WTC11 (cell line): Measurements from ENCODE around the gene SMPDL3A. TPM values are rescaled to one million over a fixed set of nuclear protein-coding genes. Genes with fewer than 3 reads are reported as not detected.
A peak's percentile ranks its signal among the peaks of the same experiment; 100 is the strongest.

Experiments
- ATAC-seq: fragments of 200-7000 bp; cut with Tn5 transposase; 2 replicates; pipeline ENCODE4 v1.10.0; 2021; ENCODE audit warnings: mild to moderate bottlenecking, moderate library complexity
- CTCF ChIA-PET: fragments of 300-600 bp; sonication (Branson Sonifier 250); formaldehyde crosslinking; loops from one replicate; lab custom pipeline; 2021; ENCODE audit warnings: antibody characterized with exemption; lab: Charles Lee
- POLR2A ChIA-PET: fragments of 350-600 bp; sonication (Branson Sonifier 250); formaldehyde crosslinking; loops from one replicate; lab custom pipeline; 2021; ENCODE audit warnings: antibody characterized with exemption; lab: Charles Lee
- DNase-seq: peaks from one replicate; pipeline ENCODE4 v3.0.0; 2021; ENCODE audit warnings: low spot score
- H3K27ac Mint-ChIP-seq: 2 replicates; pipeline ENCODE4 v1.8.0; 2021; ENCODE audit warnings: mixed read lengths
- H3K27me3 Mint-ChIP-seq: 2 replicates; pipeline ENCODE4 v1.8.0; 2021; ENCODE audit warnings: low read depth, mild to moderate bottlenecking, moderate library complexity, mixed read lengths
- H3K36me3 Mint-ChIP-seq: 2 replicates; pipeline ENCODE4 v1.8.0; 2021; ENCODE audit warnings: mixed read lengths
- H3K4me1 Mint-ChIP-seq: 2 replicates; pipeline ENCODE4 v1.8.0; 2022; ENCODE audit warnings: mixed read lengths
- H3K4me3 Mint-ChIP-seq: 2 replicates; pipeline ENCODE4 v1.8.0; 2021; ENCODE audit warnings: mild to moderate bottlenecking, moderate library complexity, mixed read lengths
- H3K9me3 Mint-ChIP-seq: 2 replicates; pipeline ENCODE4 v1.8.0; 2021; ENCODE audit warnings: mixed read lengths
- E2F1 ChIP-seq: sonication (generic); formaldehyde crosslinking; IDR thresholded peaks from 2 replicates; pipeline ENCODE4 v1.8.0; 2022; ENCODE audit warnings: mild to moderate bottlenecking, missing genetic modification reagents
- HMGA2 ChIP-seq: fragments of 250-450 bp; sonication (Bioruptor Pico); IDR thresholded peaks from 2 replicates; pipeline ENCODE4 v1.4.0; 2021; ENCODE audit warnings: mild to moderate bottlenecking, moderate library complexity
- ZNF121 ChIP-seq: sonication (generic); formaldehyde crosslinking; IDR thresholded peaks from 2 replicates; pipeline ENCODE4 v1.8.0; 2023; ENCODE audit warnings: missing genetic modification reagents
- ZNF219 ChIP-seq: sonication (generic); formaldehyde crosslinking; IDR thresholded peaks from 2 replicates; pipeline ENCODE4 v1.8.0; 2023; ENCODE audit warnings: missing genetic modification reagents, mild to moderate bottlenecking, borderline replicate concordance
- total RNA-seq: library from RNA; stranded (reverse); gene quantifications from 3 replicates; pipeline ENCODE4 v1.2.3, GENCODE V29; 2021
- TF ChIP-seq, protein P1 (sequence below): sonication (generic); formaldehyde crosslinking; IDR thresholded peaks from 2 replicates; pipeline ENCODE4 v1.8.0; 2023; ENCODE audit warnings: missing genetic modification reagents, mild to moderate bottlenecking, borderline replicate concordance
- TF ChIP-seq, protein P2 (sequence below): sonication (generic); formaldehyde crosslinking; IDR thresholded peaks from 2 replicates; pipeline ENCODE4 v1.8.0; 2022; ENCODE audit warnings: mild to moderate bottlenecking, missing genetic modification reagents
- TF ChIP-seq, protein P3 (sequence below): sonication (generic); formaldehyde crosslinking; IDR thresholded peaks from 2 replicates; pipeline ENCODE4 v1.8.1; 2023; ENCODE audit warnings: mild to moderate bottlenecking, missing genetic modification reagents
- TF ChIP-seq, protein P4 (sequence below): sonication (generic); formaldehyde crosslinking; IDR thresholded peaks from 2 replicates; pipeline ENCODE4 v1.8.0; 2022; ENCODE audit warnings: missing genetic modification reagents

SMPDL3A gene
- total RNA-seq, 1 experiment from 2014 or later: 2.1 TPM

DNA sequence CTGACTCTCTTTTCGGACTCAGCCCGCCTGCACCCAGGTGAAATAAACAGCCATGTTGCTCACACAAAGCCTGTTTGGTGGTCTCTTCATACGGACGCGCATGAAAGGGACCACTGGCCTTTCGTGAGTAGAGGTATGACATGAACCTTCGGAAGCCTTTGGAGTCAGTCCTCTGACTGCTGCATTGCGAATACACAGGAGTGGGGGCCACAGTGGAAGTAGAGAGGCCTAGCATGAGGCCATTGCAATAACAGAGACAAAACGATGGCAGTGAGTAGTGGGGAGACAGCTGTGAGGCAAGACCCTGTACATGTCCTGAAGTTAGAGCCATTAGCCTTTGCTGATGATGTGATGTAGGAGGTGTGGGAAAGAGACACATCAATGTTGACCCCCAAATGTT, 56.4 kb downstream of the SMPDL3A start (continued):
- TF ChIP-seq, protein P1, sequence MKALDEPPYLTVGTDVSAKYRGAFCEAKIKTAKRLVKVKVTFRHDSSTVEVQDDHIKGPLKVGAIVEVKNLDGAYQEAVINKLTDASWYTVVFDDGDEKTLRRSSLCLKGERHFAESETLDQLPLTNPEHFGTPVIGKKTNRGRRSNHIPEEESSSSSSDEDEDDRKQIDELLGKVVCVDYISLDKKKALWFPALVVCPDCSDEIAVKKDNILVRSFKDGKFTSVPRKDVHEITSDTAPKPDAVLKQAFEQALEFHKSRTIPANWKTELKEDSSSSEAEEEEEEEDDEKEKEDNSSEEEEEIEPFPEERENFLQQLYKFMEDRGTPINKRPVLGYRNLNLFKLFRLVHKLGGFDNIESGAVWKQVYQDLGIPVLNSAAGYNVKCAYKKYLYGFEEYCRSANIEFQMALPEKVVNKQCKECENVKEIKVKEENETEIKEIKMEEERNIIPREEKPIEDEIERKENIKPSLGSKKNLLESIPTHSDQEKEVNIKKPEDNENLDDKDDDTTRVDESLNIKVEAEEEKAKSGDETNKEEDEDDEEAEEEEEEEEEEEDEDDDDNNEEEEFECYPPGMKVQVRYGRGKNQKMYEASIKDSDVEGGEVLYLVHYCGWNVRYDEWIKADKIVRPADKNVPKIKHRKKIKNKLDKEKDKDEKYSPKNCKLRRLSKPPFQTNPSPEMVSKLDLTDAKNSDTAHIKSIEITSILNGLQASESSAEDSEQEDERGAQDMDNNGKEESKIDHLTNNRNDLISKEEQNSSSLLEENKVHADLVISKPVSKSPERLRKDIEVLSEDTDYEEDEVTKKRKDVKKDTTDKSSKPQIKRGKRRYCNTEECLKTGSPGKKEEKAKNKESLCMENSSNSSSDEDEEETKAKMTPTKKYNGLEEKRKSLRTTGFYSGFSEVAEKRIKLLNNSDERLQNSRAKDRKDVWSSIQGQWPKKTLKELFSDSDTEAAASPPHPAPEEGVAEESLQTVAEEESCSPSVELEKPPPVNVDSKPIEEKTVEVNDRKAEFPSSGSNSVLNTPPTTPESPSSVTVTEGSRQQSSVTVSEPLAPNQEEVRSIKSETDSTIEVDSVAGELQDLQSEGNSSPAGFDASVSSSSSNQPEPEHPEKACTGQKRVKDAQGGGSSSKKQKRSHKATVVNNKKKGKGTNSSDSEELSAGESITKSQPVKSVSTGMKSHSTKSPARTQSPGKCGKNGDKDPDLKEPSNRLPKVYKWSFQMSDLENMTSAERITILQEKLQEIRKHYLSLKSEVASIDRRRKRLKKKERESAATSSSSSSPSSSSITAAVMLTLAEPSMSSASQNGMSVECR (CRISPR knock-in tag): no peak
- TF ChIP-seq, protein P2, sequence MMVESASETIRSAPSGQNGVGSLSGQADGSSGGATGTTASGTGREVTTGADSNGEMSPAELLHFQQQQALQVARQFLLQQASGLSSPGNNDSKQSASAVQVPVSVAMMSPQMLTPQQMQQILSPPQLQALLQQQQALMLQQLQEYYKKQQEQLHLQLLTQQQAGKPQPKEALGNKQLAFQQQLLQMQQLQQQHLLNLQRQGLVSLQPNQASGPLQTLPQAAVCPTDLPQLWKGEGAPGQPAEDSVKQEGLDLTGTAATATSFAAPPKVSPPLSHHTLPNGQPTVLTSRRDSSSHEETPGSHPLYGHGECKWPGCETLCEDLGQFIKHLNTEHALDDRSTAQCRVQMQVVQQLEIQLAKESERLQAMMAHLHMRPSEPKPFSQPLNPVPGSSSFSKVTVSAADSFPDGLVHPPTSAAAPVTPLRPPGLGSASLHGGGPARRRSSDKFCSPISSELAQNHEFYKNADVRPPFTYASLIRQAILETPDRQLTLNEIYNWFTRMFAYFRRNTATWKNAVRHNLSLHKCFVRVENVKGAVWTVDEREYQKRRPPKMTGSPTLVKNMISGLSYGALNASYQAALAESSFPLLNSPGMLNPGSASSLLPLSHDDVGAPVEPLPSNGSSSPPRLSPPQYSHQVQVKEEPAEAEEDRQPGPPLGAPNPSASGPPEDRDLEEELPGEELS (CRISPR knock-in tag): no peak
- no peak for TF ChIP-seq E2F1 (CRISPR knock-in tag)
- no peak for TF ChIP-seq HMGA2 (CRISPR knock-in tag)
- TF ChIP-seq, protein P3, sequence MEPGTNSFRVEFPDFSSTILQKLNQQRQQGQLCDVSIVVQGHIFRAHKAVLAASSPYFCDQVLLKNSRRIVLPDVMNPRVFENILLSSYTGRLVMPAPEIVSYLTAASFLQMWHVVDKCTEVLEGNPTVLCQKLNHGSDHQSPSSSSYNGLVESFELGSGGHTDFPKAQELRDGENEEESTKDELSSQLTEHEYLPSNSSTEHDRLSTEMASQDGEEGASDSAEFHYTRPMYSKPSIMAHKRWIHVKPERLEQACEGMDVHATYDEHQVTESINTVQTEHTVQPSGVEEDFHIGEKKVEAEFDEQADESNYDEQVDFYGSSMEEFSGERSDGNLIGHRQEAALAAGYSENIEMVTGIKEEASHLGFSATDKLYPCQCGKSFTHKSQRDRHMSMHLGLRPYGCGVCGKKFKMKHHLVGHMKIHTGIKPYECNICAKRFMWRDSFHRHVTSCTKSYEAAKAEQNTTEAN (CRISPR knock-in tag): no peak

DNA sequence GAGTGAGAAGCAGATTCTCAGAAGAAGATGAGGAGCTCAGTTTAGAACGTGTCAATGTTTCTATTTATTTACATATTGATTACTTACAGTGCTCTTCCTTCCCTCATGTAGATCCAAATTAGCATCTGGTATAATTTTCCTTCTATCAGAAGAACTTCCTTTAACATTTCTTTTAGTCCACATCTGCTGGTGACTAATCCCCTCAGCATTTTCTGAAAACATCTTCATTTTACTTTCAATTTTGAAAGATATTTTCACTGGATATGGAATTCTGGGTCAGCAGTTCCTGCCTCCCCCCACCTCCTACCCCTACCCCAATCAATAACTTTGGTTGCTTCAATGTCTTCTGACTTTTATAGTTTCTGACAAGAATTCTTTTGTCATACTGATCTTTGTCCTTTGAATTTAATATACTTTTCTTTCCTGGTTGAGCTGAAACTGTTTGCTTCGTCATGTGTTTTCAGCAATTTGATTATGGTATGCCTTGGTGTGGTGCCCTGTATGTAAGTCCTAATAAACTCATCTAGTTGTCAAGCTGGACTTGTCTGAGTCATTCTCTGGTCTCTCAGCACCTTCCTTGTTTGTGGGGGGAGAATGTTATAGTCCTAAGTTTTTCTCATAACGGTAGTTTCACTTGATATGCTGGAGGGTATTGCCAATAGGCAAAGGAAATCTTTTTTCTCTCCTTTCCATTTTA, 57.0 kb downstream of the SMPDL3A start:
- DNase-seq (no peak), ATAC-seq (no peak)
- peaks cover 10% of the 10 kb centered on the region for H3K36me3 Mint-ChIP-seq
- H3K27me3 Mint-ChIP-seq: peaks cover 10% of the 10 kb centered on the region
- peaks cover 7% of the 10 kb centered on the region for H3K9me3 Mint-ChIP-seq
- no peak for TF ChIP-seq ZNF121 (CRISPR knock-in tag)
- TF ChIP-seq ZNF219 (CRISPR knock-in tag): no peak
- TF ChIP-seq, protein P4, sequence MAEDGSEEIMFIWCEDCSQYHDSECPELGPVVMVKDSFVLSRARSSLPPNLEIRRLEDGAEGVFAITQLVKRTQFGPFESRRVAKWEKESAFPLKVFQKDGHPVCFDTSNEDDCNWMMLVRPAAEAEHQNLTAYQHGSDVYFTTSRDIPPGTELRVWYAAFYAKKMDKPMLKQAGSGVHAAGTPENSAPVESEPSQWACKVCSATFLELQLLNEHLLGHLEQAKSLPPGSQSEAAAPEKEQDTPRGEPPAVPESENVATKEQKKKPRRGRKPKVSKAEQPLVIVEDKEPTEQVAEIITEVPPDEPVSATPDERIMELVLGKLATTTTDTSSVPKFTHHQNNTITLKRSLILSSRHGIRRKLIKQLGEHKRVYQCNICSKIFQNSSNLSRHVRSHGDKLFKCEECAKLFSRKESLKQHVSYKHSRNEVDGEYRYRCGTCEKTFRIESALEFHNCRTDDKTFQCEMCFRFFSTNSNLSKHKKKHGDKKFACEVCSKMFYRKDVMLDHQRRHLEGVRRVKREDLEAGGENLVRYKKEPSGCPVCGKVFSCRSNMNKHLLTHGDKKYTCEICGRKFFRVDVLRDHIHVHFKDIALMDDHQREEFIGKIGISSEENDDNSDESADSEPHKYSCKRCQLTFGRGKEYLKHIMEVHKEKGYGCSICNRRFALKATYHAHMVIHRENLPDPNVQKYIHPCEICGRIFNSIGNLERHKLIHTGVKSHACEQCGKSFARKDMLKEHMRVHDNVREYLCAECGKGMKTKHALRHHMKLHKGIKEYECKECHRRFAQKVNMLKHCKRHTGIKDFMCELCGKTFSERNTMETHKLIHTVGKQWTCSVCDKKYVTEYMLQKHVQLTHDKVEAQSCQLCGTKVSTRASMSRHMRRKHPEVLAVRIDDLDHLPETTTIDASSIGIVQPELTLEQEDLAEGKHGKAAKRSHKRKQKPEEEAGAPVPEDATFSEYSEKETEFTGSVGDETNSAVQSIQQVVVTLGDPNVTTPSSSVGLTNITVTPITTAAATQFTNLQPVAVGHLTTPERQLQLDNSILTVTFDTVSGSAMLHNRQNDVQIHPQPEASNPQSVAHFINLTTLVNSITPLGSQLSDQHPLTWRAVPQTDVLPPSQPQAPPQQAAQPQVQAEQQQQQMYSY: no peak
- TF ChIP-seq, protein P1 (CRISPR knock-in tag): no peak
- ChIA-PET POLR2A (no interaction called here), CTCF (interaction anchor here (1.0 kb wide), 1 partner anchor 102 kb away, joined by 3 read pairs; no protein-coding TSS in a partner anchor)
- H3K4me1 Mint-ChIP-seq: peaks cover 33% of the 10 kb centered on the region
- no peak overlapping the region for H3K4me3 Mint-ChIP-seq
- H3K27ac Mint-ChIP-seq: peak overlapping the region; percentile 91
